Erythroblast (primary cell): ENCODE measurements around the gene TSPAN19.

Experiments
- GATA1 ChIP-seq: IDR thresholded peaks from 2 replicates; pipeline ENCODE4 v1.6.1; 2011; ENCODE audit warnings: low read depth, mild to moderate bottlenecking, control low read depth, low read length, moderate library complexity
- POLR2A ChIP-seq: IDR thresholded peaks from 2 replicates; pipeline ENCODE4 v1.6.1; 2011; ENCODE audit warnings: mild to moderate bottlenecking, low read length

DNA sequence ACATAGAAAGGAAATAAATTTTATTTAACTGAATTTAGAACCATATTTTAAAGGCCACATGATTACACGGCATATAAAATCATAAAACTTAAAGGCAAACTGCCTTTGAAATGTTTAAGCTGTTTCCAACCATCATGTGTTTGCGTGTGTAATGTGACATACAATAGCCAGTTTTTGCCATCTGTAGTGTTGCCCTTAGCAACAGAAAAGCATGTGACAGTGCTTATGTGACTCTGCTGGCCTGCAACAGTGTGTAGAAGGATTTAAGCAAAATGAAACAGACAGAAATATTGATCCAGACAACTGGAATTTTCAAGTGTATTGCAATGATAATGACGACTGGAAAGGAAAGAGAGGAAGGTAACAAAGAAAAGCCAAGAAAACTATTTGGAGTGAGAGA lies 49.5 kb downstream of the TSPAN19 start:
- no peak for TF ChIP-seq POLR2A
- TF ChIP-seq GATA1, result no peak
